PFSK-1 (cell line): ENCODE measurements around the gene PLEKHG3.

Experiments
- FOXP2 ChIP-seq: optimal IDR thresholded peaks from 2 replicates; pipeline ENCODE3; 2011; ENCODE audit warnings: borderline replicate concordance, control low read depth, inconsistent platforms; ENCODE audit not compliant: insufficient read depth; ENCODE audit errors: extremely low read length, extremely low read depth
- POLR2AphosphoS5 ChIP-seq: IDR thresholded peaks from 2 replicates; pipeline ENCODE4 v1.6.1; 2012; ENCODE audit warnings: low read depth, mild to moderate bottlenecking, control low read depth, low read length, moderate library complexity
- REST ChIP-seq, 2 experiments: IDR thresholded peaks; 2 replicates each; pipeline versions ENCODE4 v1.6.1 to v1.8.0; 2011 to 2012; ENCODE audit warnings: low read depth in 2 of 2, low read length in 2 of 2, control low read depth in 1 of 2, inconsistent platforms in 1 of 2, mild to moderate bottlenecking in 1 of 2, moderate library complexity in 1 of 2; ENCODE audit not compliant: insufficient read depth in 1 of 2
- SIN3A ChIP-seq: IDR thresholded peaks from 2 replicates; pipeline ENCODE4 v1.6.1; 2012; ENCODE audit warnings: mild to moderate bottlenecking, low read length, moderate library complexity, borderline replicate concordance; ENCODE audit not compliant: insufficient read depth
- TAF1 ChIP-seq: IDR thresholded peaks from 2 replicates; pipeline ENCODE4 v1.6.1; 2012; ENCODE audit warnings: low read length, control low read depth, borderline replicate concordance; ENCODE audit not compliant: insufficient read depth

The PLEKHG3 gene

GRCh38 chr14:64717870-64718269 lies 13.6 kb downstream of the PLEKHG3 start:
- no peak for TF ChIP-seq TAF1

GRCh38 chr14:64718762-64719161 lies 14.5 kb downstream of the PLEKHG3 start:
- TF ChIP-seq POLR2AphosphoS5 (no peak), REST (IDR thresholded peaks at IDR 0.05; ENCODE audit: insufficient read depth in 1 of 2, low read depth in 2 of 2, low read length in 2 of 2) (no peak), SIN3A (no peak), TAF1 (no peak), FOXP2 (no peak)

- TF ChIP-seq REST (IDR thresholded peaks at IDR 0.05; ENCODE audit: insufficient read depth in 1 of 2, low read depth in 2 of 2, low read length in 2 of 2) = no peak
- TF ChIP-seq TAF1 = no peak
- no peak for TF ChIP-seq FOXP2
- TF ChIP-seq POLR2AphosphoS5 = no peak
- TF ChIP-seq SIN3A = no peak
These were observed 15.4 kb downstream of the PLEKHG3 start for GRCh38 chr14:64719601-64720000.

- TF ChIP-seq FOXP2 (no peak), POLR2AphosphoS5 (no peak), REST (IDR thresholded peaks at IDR 0.05; ENCODE audit: insufficient read depth in 1 of 2, low read depth in 2 of 2, low read length in 2 of 2) (no peak), SIN3A (no peak), TAF1 (no peak)
These were observed 15.9 kb downstream of the PLEKHG3 start for GRCh38 chr14:64720131-64720576.

DNA sequence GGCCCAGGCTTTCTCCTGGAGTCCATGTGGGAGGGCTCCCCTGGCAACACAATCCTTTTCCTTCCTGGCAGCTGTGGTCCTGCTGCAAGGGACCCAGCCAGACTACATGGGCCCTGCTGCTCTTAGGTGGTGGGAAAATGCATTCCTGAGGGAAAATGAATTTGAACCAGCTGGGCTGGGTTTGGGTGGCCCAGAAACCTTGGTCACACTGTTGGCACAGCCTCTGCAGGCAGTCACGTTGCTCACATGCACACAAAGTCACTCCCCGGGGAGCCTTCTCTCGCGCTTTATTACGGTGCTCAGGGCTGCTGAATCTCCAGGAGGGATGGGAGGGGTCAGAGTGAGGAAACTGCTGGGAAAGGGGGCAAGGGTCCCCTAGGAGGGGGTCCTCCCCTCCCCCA lies 17.2 kb downstream of the PLEKHG3 start:
- TF ChIP-seq TAF1 = no peak
- no peak for TF ChIP-seq POLR2AphosphoS5
- TF ChIP-seq FOXP2 = no peak
- TF ChIP-seq SIN3A = no peak
- no peak for TF ChIP-seq REST (IDR thresholded peaks at IDR 0.05; ENCODE audit: insufficient read depth in 1 of 2, low read depth in 2 of 2, low read length in 2 of 2)
